HG03159 (cell line): ENCODE results near the gene ROBO1.

Experiments used
- ATAC-seq: cut with Tn5 transposase; IDR thresholded peaks from one replicate; pipeline ENCODE4 v1.9.1; 2021; ENCODE audit warnings: mild to moderate bottlenecking, moderate library complexity; ENCODE audit not compliant: unreplicated experiment

Gene ROBO1

GRCh38 chr3:78613421-78613879 lies 1154.3 kb downstream of the ROBO1 start:
- ATAC-seq, result no peak

- no peak for ATAC-seq
Observed at GRCh38 chr3:78611278-78611677, 1156.5 kb downstream of the ROBO1 start.

- no peak for ATAC-seq
Observed at GRCh38 chr3:78610462-78611125, 1157.2 kb downstream of the ROBO1 start.

- no peak for ATAC-seq
Observed at GRCh38 chr3:78606756-78607155, 1161.0 kb downstream of the ROBO1 start.

- ATAC-seq, result no peak
Observed at GRCh38 chr3:78605178-78605577, 1162.6 kb downstream of the ROBO1 start.

- ATAC-seq, result no peak
Observed at GRCh38 chr3:78604341-78604740, 1163.5 kb downstream of the ROBO1 start.

GRCh38 chr3:78601249-78601648 lies 1166.5 kb downstream of the ROBO1 start:
- no peak for ATAC-seq

GRCh38 chr3:78589778-78590177 lies 1178.0 kb downstream of the ROBO1 start:
- no peak for ATAC-seq

- ATAC-seq, result no peak
Observed at GRCh38 chr3:78588906-78589621, 1178.7 kb downstream of the ROBO1 start.

- ATAC-seq, result no peak
Observed at GRCh38 chr3:78580681-78581080, 1187.1 kb downstream of the ROBO1 start.

GRCh38 chr3:78571486-78571885 lies 1196.3 kb downstream of the ROBO1 start:
- no peak for ATAC-seq

GRCh38 chr3:78570496-78570895 lies 1197.3 kb downstream of the ROBO1 start:
- ATAC-seq, result no peak

- ATAC-seq, result no peak
Observed at GRCh38 chr3:78569804-78570203, 1198.0 kb downstream of the ROBO1 start.

GRCh38 chr3:78565712-78566111 lies 1202.1 kb downstream of the ROBO1 start:
- ATAC-seq, result no peak

- no peak for ATAC-seq
Observed at GRCh38 chr3:78562328-78562727, 1205.5 kb downstream of the ROBO1 start.
